Liver (tissue), 9 donors: Measurements from ENCODE around the gene CHRD. TPM values are rescaled to one million over a fixed set of nuclear protein-coding genes. Genes with fewer than 3 reads are reported as not detected.

ENCODE experiments used
- DNase-seq: peaks from one replicate; pipeline ENCODE4 v3.0.0-alpha.2; 2017; ENCODE audit warnings: low spot score
- H3K27ac ChIP-seq, 2 donors: one replicate each; pipeline ENCODE4 v1.7.0; 2013; ENCODE audit warnings: inconsistent platforms in 2 of 2, low read length in 2 of 2, control low read depth in 1 of 2, low read depth in 1 of 2, mild to moderate bottlenecking in 1 of 2
- H3K27me3 ChIP-seq, 4 donors: one replicate each; pipeline versions ENCODE4 v1.6.1 to v1.7.0; 2013; ENCODE audit warnings: low read length in 3 of 4, inconsistent platforms in 1 of 4, mild to moderate bottlenecking in 1 of 4, moderate library complexity in 1 of 4; ENCODE audit not compliant: control insufficient read depth in 4 of 4, insufficient read depth in 4 of 4
- H3K36me3 ChIP-seq, 4 donors: one replicate each; pipeline versions ENCODE4 v1.6.1 to v1.7.0; 2013; ENCODE audit warnings: low read length in 3 of 4, mild to moderate bottlenecking in 3 of 4, low read depth in 1 of 4, moderate library complexity in 1 of 4; ENCODE audit not compliant: control insufficient read depth in 4 of 4, insufficient read depth in 3 of 4
- H3K4me1 ChIP-seq, 4 donors: one replicate each; pipeline versions ENCODE4 v1.6.1 to v1.7.0; 2013; ENCODE audit warnings: low read length in 3 of 4, mild to moderate bottlenecking in 3 of 4, moderate library complexity in 1 of 4; ENCODE audit not compliant: control insufficient read depth in 4 of 4, insufficient read depth in 4 of 4
- H3K4me3 ChIP-seq, 3 donors: one replicate each; pipeline versions ENCODE4 v1.6.1 to v1.7.0; 2013; ENCODE audit warnings: low read length in 3 of 3, control low read depth in 1 of 3, low read depth in 1 of 3, mild to moderate bottlenecking in 1 of 3
- H3K9ac ChIP-seq, 2 donors: one replicate each; pipeline ENCODE4 v1.7.0; 2013; ENCODE audit warnings: low read length in 2 of 2, mild to moderate bottlenecking in 2 of 2, moderate library complexity in 2 of 2, control low read depth in 1 of 2, low read depth in 1 of 2
- H3K9me3 ChIP-seq, 4 donors: one replicate each; pipeline versions ENCODE4 v1.6.1 to v1.7.0; 2013; ENCODE audit warnings: low read length in 3 of 4; ENCODE audit not compliant: control insufficient read depth in 4 of 4
- EGR1 ChIP-seq, 2 donors: IDR thresholded peaks; 2 replicates each; pipeline ENCODE4 v1.6.1; 2016 to 2018; ENCODE audit warnings: antibody characterized with exemption in 2 of 2, low read depth in 2 of 2
- FOXA1 ChIP-seq: IDR thresholded peaks from 2 replicates; pipeline ENCODE4 v1.6.1; 2016; ENCODE audit warnings: antibody characterized with exemption
- FOXA2 ChIP-seq: IDR thresholded peaks from 2 replicates; pipeline ENCODE4 v1.6.1; 2016; ENCODE audit warnings: antibody characterized with exemption
- GABPA ChIP-seq, 2 donors: IDR thresholded peaks in 1 of 2; conservative IDR thresholded peaks in 1 of 2; 2 replicates each; pipeline ENCODE4 v1.6.1; 2016; ENCODE audit warnings: antibody characterized with exemption in 2 of 2, mild to moderate bottlenecking in 1 of 2, moderate library complexity in 1 of 2
- HNF4A ChIP-seq, 2 donors: conservative IDR thresholded peaks; 2 replicates each; pipeline ENCODE4 v1.6.1; 2016; ENCODE audit warnings: antibody characterized with exemption in 2 of 2, mild to moderate bottlenecking in 2 of 2
- JUND ChIP-seq, 2 donors: IDR thresholded peaks; 2 replicates each; pipeline ENCODE4 v1.6.1; 2016; ENCODE audit warnings: antibody characterized with exemption in 2 of 2
- RXRA ChIP-seq, 2 donors: IDR thresholded peaks; 2 replicates each; pipeline ENCODE4 v1.6.1; 2017 to 2018; ENCODE audit warnings: antibody characterized with exemption in 2 of 2, mild to moderate bottlenecking in 1 of 2
- SP1 ChIP-seq: IDR thresholded peaks from 2 replicates; pipeline ENCODE4 v1.6.1; 2018; ENCODE audit warnings: antibody characterized with exemption, mild to moderate bottlenecking
- YY1 ChIP-seq: IDR thresholded peaks from 2 replicates; pipeline ENCODE4 v1.6.1; 2016; ENCODE audit warnings: antibody characterized with exemption, mild to moderate bottlenecking
- WGBS: extraction: QIAGEN DNeasy Blood & Tissue Kit; methylation state at CpG from one replicate; pipeline ENCODE4 v1.1.7; 2013; 5-methylcytosine and 5-hydroxymethylcytosine counted together
- polyA plus RNA-seq, 2 donors: library from polyadenylated mRNA; stranded (reverse) in 1 of 2; unstranded in 1 of 2; fragments of 200-250 nt in 1 of 2; fragments of >200 nt in 1 of 2; fragmentation: Nextera tagmentation in 1 of 2; extraction: Ambion mirVana in 1 of 2; gene quantifications; one replicate each; pipeline versions ENCODE4 v1.2.1 to v1.2.3, GENCODE V29; 2013 to 2015
- total RNA-seq, 2 donors: library from RNA; depleted of rRNA; stranded (reverse); fragments of >200 nt; gene quantifications; one replicate each; pipeline ENCODE4 v1.2.3, GENCODE V29; 2014
- TF ChIP-seq, protein P1 (sequence below): IDR thresholded peaks from 2 replicates; pipeline ENCODE4 v1.6.1; 2016; ENCODE audit warnings: antibody characterized with exemption
- TF ChIP-seq, protein P2 (sequence below): IDR thresholded peaks from 2 replicates; pipeline ENCODE4 v1.6.1; 2016; ENCODE audit warnings: antibody characterized with exemption
- TF ChIP-seq, protein P3 (sequence below): IDR thresholded peaks from 2 replicates; pipeline ENCODE4 v1.6.1; 2016; ENCODE audit warnings: antibody characterized with exemption
- TF ChIP-seq, protein P4 (sequence below): fragments of 150-350 bp; IDR thresholded peaks from 2 replicates; pipeline ENCODE4 v1.5.1; 2017; ENCODE audit warnings: improper control_type of control experiment, low read depth, low read length; ENCODE audit not compliant: missing input control
- TF ChIP-seq, protein P5 (sequence below): IDR thresholded peaks from 2 replicates; pipeline ENCODE4 v1.6.1; 2016; ENCODE audit warnings: antibody characterized with exemption, mild to moderate bottlenecking
- donor health status: healthy.
- donor health status: healthy.
- donor health status: healthy.
- donor health status: healthy.
- donor health status: healthy.

Gene CHRD
- total and polyA plus RNA-seq, 4 donors: 9.2 to 66.4 (median 34.9) TPM

DNA sequence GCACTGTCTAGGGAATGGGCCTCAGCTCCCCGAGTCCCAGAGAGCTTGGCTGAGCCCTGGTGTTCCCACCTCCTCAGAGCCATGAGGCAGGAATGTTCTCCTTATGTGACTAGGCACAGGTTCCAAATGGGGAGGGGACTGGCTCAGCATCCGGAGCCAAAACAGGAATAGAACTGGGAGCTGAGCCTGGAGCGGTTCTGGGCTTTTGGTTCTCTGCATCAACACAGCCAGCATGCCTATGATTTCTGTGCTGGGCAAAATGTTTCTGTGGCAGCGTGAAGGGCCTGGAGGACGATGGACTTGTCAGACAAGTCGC, 42.5 kb upstream of the CHRD start, which contains the start of gene FAM131A (continued):
- TF ChIP-seq, protein P1, sequence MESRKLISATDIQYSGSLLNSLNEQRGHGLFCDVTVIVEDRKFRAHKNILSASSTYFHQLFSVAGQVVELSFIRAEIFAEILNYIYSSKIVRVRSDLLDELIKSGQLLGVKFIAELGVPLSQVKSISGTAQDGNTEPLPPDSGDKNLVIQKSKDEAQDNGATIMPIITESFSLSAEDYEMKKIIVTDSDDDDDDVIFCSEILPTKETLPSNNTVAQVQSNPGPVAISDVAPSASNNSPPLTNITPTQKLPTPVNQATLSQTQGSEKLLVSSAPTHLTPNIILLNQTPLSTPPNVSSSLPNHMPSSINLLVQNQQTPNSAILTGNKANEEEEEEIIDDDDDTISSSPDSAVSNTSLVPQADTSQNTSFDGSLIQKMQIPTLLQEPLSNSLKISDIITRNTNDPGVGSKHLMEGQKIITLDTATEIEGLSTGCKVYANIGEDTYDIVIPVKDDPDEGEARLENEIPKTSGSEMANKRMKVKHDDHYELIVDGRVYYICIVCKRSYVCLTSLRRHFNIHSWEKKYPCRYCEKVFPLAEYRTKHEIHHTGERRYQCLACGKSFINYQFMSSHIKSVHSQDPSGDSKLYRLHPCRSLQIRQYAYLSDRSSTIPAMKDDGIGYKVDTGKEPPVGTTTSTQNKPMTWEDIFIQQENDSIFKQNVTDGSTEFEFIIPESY: no peak
- TF ChIP-seq FOXA2 (no peak), FOXA1 (no peak)
- TF ChIP-seq, protein P2, sequence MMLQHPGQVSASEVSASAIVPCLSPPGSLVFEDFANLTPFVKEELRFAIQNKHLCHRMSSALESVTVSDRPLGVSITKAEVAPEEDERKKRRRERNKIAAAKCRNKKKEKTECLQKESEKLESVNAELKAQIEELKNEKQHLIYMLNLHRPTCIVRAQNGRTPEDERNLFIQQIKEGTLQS: no peak
- TF ChIP-seq, protein P3, sequence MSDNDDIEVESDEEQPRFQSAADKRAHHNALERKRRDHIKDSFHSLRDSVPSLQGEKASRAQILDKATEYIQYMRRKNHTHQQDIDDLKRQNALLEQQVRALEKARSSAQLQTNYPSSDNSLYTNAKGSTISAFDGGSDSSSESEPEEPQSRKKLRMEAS: no peak

DNA sequence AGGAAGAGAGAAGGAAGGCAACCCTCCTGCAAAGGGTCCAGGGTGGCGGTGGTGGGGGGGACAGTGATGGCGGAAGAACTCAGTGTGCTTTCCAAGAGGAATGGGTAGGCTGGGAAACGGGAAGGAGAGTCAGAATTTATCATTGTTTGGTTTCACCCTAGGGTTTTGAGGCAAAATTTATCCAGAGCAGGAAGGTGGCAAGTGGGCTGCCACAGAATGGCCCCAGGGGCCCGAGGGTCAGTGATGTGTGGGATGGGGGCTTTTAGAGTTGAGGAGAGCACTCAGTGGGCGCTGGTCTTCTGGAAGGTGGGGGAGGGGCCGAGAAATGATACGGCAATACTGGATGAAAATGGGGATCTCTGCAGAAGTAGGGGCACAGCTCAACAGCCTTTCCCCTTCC, 41.9 kb upstream of the CHRD start:
- Histone ChIP-seq H3K27ac (peak overlapping the region; percentile 3 to 23), H3K4me1 (peaks cover 0 to 13% (median 6%) of the 10 kb centered on the region in 4 donors), H3K27me3 (no peaks in the 10 kb centered on the region), H3K36me3 (peaks cover 5 to 31% (median 18%) of the 10 kb centered on the region in 4 donors), H3K9ac (no peak overlapping the region), H3K4me3 (no peak overlapping the region), H3K9me3 (no peaks in the 10 kb centered on the region)
- TF ChIP-seq HNF4A (conservative IDR thresholded peaks at IDR 0.05): no peak
- no peak for TF ChIP-seq FOXA2
- no peak for TF ChIP-seq JUND (IDR thresholded peaks at IDR 0.05)
- no peak for TF ChIP-seq FOXA1
- no peak for TF ChIP-seq SP1
- no peak for TF ChIP-seq EGR1 (IDR thresholded peaks at IDR 0.05; ENCODE audit: low read depth in 2 of 2)
- no peak for TF ChIP-seq GABPA (IDR thresholded peaks at IDR 0.05 in 1 of 2, conservative IDR thresholded peaks at IDR 0.05 in 1 of 2)
- TF ChIP-seq YY1: no peak
- TF ChIP-seq, protein P1: no peak
- TF ChIP-seq, protein P4, sequence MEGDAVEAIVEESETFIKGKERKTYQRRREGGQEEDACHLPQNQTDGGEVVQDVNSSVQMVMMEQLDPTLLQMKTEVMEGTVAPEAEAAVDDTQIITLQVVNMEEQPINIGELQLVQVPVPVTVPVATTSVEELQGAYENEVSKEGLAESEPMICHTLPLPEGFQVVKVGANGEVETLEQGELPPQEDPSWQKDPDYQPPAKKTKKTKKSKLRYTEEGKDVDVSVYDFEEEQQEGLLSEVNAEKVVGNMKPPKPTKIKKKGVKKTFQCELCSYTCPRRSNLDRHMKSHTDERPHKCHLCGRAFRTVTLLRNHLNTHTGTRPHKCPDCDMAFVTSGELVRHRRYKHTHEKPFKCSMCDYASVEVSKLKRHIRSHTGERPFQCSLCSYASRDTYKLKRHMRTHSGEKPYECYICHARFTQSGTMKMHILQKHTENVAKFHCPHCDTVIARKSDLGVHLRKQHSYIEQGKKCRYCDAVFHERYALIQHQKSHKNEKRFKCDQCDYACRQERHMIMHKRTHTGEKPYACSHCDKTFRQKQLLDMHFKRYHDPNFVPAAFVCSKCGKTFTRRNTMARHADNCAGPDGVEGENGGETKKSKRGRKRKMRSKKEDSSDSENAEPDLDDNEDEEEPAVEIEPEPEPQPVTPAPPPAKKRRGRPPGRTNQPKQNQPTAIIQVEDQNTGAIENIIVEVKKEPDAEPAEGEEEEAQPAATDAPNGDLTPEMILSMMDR: no peak
- TF ChIP-seq, protein P5, sequence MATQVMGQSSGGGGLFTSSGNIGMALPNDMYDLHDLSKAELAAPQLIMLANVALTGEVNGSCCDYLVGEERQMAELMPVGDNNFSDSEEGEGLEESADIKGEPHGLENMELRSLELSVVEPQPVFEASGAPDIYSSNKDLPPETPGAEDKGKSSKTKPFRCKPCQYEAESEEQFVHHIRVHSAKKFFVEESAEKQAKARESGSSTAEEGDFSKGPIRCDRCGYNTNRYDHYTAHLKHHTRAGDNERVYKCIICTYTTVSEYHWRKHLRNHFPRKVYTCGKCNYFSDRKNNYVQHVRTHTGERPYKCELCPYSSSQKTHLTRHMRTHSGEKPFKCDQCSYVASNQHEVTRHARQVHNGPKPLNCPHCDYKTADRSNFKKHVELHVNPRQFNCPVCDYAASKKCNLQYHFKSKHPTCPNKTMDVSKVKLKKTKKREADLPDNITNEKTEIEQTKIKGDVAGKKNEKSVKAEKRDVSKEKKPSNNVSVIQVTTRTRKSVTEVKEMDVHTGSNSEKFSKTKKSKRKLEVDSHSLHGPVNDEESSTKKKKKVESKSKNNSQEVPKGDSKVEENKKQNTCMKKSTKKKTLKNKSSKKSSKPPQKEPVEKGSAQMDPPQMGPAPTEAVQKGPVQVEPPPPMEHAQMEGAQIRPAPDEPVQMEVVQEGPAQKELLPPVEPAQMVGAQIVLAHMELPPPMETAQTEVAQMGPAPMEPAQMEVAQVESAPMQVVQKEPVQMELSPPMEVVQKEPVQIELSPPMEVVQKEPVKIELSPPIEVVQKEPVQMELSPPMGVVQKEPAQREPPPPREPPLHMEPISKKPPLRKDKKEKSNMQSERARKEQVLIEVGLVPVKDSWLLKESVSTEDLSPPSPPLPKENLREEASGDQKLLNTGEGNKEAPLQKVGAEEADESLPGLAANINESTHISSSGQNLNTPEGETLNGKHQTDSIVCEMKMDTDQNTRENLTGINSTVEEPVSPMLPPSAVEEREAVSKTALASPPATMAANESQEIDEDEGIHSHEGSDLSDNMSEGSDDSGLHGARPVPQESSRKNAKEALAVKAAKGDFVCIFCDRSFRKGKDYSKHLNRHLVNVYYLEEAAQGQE: no peak
- TF ChIP-seq RXRA (IDR thresholded peaks at IDR 0.05): no peak
- no peak for DNase-seq
- WGBS: 86% methylated on average over 7 of the region's 7 CpGs
